Vagina (tissue), 2 donors: ENCODE measurements around the gene CRY2.

ENCODE experiments used
- CTCF ChIP-seq, 3 experiments: fragments of 450-650 bp in 2 of 3; fragments of 200-600 bp in 1 of 3; sonication (generic) in 1 of 3; IDR thresholded peaks; one replicate each; pipeline ENCODE4 v1.5.1; 2017 to 2019; ENCODE audit warnings: antibody characterized with exemption in 3 of 3, mild to moderate bottlenecking in 2 of 3, moderate library complexity in 2 of 3
- POLR2AphosphoS5 ChIP-seq, 2 donors: sonication (generic); formaldehyde crosslinking; IDR thresholded peaks; one replicate each; pipeline ENCODE4 v1.9.0; 2017; ENCODE audit warnings: antibody characterized with exemption in 2 of 2, mild to moderate bottlenecking in 2 of 2, low read depth in 1 of 2; ENCODE audit not compliant: insufficient read depth in 1 of 2

- no peak for TF ChIP-seq CTCF (IDR thresholded peaks at IDR 0.05)
- peak in 1 of 2 donors; percentile 30 for TF ChIP-seq POLR2AphosphoS5 (IDR thresholded peaks at IDR 0.05; ENCODE audit: insufficient read depth in 1 of 2, low read depth in 1 of 2)
These were observed 45.5 kb upstream of the CRY2 start for GRCh38 chr11:45801723-45802315.
